T-helper 2 cell treated with Interferon-gamma antibody and Interleukin-4, amounts not matched to agents 100 ng/mL and 5 ng/mL, for 36 hours (primary cell): ENCODE results near the gene SCN4B. TPM values are rescaled to one million over a fixed set of nuclear protein-coding genes. Genes with fewer than 3 reads are reported as not detected.
"Not testable (repeated sequence)": the region's sequence is repeated elsewhere in the genome, so short reads cannot be mapped to it uniquely, and the experiment has no call there.

ENCODE experiments used
- intact Hi-C: fragments of 100-400 bp; cut with micrococcal nuclease; formaldehyde crosslinking; loops from one replicate; pipeline ENCODE4 v1.15.1; 2023
- total RNA-seq: library from RNA; stranded (reverse); gene quantifications from 2 replicates; pipeline ENCODE4 v1.2.3, GENCODE V29; 2022

SCN4B gene
- total RNA-seq: 0.11 TPM in 1 of 2 replicates, not detected in the other

GRCh38 chr11:118152552-118153471 lies at the start of gene SCN4B:
Gene SCN4B (minus strand): TSS chr11:118152823. CDS start chr11:118152673, 150 bp downstream.
- intact Hi-C loops: no loop called here

- intact Hi-C loops: loop anchor here (1.0 to 5.0 kb wide), 4 partner anchors 15 to 200 kb away; partner anchors contain the start of gene JAML
Measured at GRCh38 chr11:118201966-118202365, 49.3 kb upstream of the SCN4B start.

- intact Hi-C loops: loop anchor here (5.0 kb wide), 1 partner anchor 199 kb away; no protein-coding TSS in a partner anchor
Measured at GRCh38 chr11:118200901-118201680, 48.5 kb upstream of the SCN4B start.

GRCh38 chr11:118200497-118200896 lies 47.9 kb upstream of the SCN4B start:
- intact Hi-C loops: loop anchor here (5.0 kb wide), 1 partner anchor 198 kb away; no protein-coding TSS in a partner anchor

- intact Hi-C loops: loop anchor here (2.0 kb wide), 1 partner anchor 144 kb away; the partner anchor contains the start of gene CD3D
Measured at GRCh38 chr11:118199135-118199534, 46.5 kb upstream of the SCN4B start.

GRCh38 chr11:118198370-118198769 lies 45.7 kb upstream of the SCN4B start:
- intact Hi-C loops: loop anchor here (1.0 to 2.0 kb wide), 3 partner anchors 93 to 155 kb away; partner anchors contain the start of gene CD3D

- intact Hi-C loops: no loop called here
Measured at GRCh38 chr11:118194835-118195627, 42.4 kb upstream of the SCN4B start.

- intact Hi-C loops: no loop called here
Measured at GRCh38 chr11:118193910-118194566, 41.4 kb upstream of the SCN4B start.

- intact Hi-C loops: not testable (repeated sequence)
Measured at GRCh38 chr11:118192817-118193216, 40.2 kb upstream of the SCN4B start.

GRCh38 chr11:118190942-118191506 lies 38.4 kb upstream of the SCN4B start:
- intact Hi-C loops: not testable (repeated sequence)

GRCh38 chr11:118186346-118187107 lies 33.9 kb upstream of the SCN4B start:
- intact Hi-C loops: no loop called here

GRCh38 chr11:118184784-118185579 lies 32.4 kb upstream of the SCN4B start:
- intact Hi-C loops: no loop called here

GRCh38 chr11:118183691-118184090 lies 31.1 kb upstream of the SCN4B start:
- intact Hi-C loops: not testable (repeated sequence)

- intact Hi-C loops: no loop called here
Measured at GRCh38 chr11:118180300-118180703, 27.7 kb upstream of the SCN4B start.

GRCh38 chr11:118176778-118177134 lies 24.1 kb upstream of the SCN4B start:
- intact Hi-C loops: loop anchor here (10.0 kb wide), 1 partner anchor 372 kb away; no protein-coding TSS in a partner anchor

- intact Hi-C loops: loop anchor here (10.0 kb wide), 1 partner anchor 371 kb away; no protein-coding TSS in a partner anchor
Measured at GRCh38 chr11:118175993-118176777, 23.6 kb upstream of the SCN4B start, which contains the start of gene SCN2B. Gene SCN2B (minus strand): TSS chr11:118176639. CDS start chr11:118176431, 208 bp downstream.
